H1 (cell line): ENCODE results near the gene SLX9. TPM values are rescaled to one million over a fixed set of nuclear protein-coding genes. Genes with fewer than 3 reads are reported as not detected.

Source experiments
- CBX5 ChIP-seq: fragments of 300-800, 300-1000 bp; sonication (generic); IDR thresholded peaks from 2 replicates; pipeline ENCODE4 v1.7.1; 2016; ENCODE audit warnings: antibody characterized with exemption, low read length, low read depth
- EZH2 ChIP-seq: fragments of 200-600 bp; sonication (generic); IDR thresholded peaks from 2 replicates; pipeline ENCODE4 v1.7.1; 2012; ENCODE audit warnings: low read depth, mild to moderate bottlenecking, moderate library complexity, low read length, inconsistent platforms; ENCODE audit not compliant: severe bottlenecking
- HDAC2 ChIP-seq, 2 experiments: fragments of 300-600 bp in 1 of 2; sonication (generic) in 1 of 2; IDR thresholded peaks; 2 replicates each; pipeline ENCODE4 v1.6.1; 2011 to 2012; ENCODE audit warnings: low read depth in 2 of 2, low read length in 2 of 2, mild to moderate bottlenecking in 2 of 2, moderate library complexity in 2 of 2, borderline replicate concordance in 1 of 2, inconsistent platforms in 1 of 2
- JUND ChIP-seq: IDR thresholded peaks from 2 replicates; pipeline ENCODE4 v1.6.1; 2011; ENCODE audit warnings: mild to moderate bottlenecking, improper control_type of control experiment, low read length
- RNF2 ChIP-seq: fragments of 200-900, 300-1000 bp; sonication (generic); IDR thresholded peaks from 2 replicates; pipeline ENCODE4 v1.7.1; 2016; ENCODE audit warnings: borderline replicate concordance, low read depth, mild to moderate bottlenecking, antibody characterized with exemption, low read length; ENCODE audit not compliant: poor library complexity, severe bottlenecking; ENCODE audit errors: missing control alignments
- SAP30 ChIP-seq: fragments of 300-600 bp; sonication (generic); IDR thresholded peaks from 2 replicates; pipeline ENCODE4 v1.7.1; 2012; ENCODE audit warnings: low read length, moderate library complexity, mild to moderate bottlenecking, inconsistent platforms; ENCODE audit not compliant: insufficient read depth, insufficient replicate concordance
- YY1 ChIP-seq: IDR thresholded peaks from 2 replicates; pipeline ENCODE4 v1.6.1; 2011; ENCODE audit warnings: low read depth, mild to moderate bottlenecking, low read length
- polyA plus RNA-seq, 7 experiments: library from polyadenylated mRNA; depleted of rRNA in 3 of 7; stranded (reverse) in 5 of 7; unstranded in 2 of 7; fragments of >200 nt in 5 of 7; fragments of 200-250 nt in 2 of 7; gene quantifications; 1 replicate in 5 of 7; 2 replicates in 1 of 7; 4 replicates in 1 of 7; pipeline versions ENCODE4 v1.2.1 to v1.2.3, GENCODE V29; 2011 to 2013; ENCODE audit warnings: missing spikeins in 2 of 7, mixed read lengths in 2 of 7
- total RNA-seq: library from RNA; stranded (reverse); fragmentation: NEBNext Ultra II Directional; extraction: Animal tissue kit (Norgen Biotek cat#: 25700); gene quantifications from 2 replicates; pipeline ENCODE4 v1.2.1, GENCODE V29; 2021
- TF ChIP-seq, protein P1 (sequence below): fragments of 300-600 bp; sonication (generic); IDR thresholded peaks from 2 replicates; pipeline ENCODE4 v1.7.1; 2012; ENCODE audit warnings: low read length, moderate library complexity, mild to moderate bottlenecking, inconsistent platforms; ENCODE audit not compliant: insufficient replicate concordance
- TF ChIP-seq, protein P2 (sequence below): IDR thresholded peaks from 2 replicates; pipeline ENCODE4 v1.6.1; 2012; ENCODE audit warnings: inconsistent platforms

The SLX9 gene
- total and polyA plus RNA-seq, 2 of the 8 experiments (the other 6 are each of a cell fraction or from before 2014, with no cell fraction given), result 17.7 to 57.3 TPM

DNA sequence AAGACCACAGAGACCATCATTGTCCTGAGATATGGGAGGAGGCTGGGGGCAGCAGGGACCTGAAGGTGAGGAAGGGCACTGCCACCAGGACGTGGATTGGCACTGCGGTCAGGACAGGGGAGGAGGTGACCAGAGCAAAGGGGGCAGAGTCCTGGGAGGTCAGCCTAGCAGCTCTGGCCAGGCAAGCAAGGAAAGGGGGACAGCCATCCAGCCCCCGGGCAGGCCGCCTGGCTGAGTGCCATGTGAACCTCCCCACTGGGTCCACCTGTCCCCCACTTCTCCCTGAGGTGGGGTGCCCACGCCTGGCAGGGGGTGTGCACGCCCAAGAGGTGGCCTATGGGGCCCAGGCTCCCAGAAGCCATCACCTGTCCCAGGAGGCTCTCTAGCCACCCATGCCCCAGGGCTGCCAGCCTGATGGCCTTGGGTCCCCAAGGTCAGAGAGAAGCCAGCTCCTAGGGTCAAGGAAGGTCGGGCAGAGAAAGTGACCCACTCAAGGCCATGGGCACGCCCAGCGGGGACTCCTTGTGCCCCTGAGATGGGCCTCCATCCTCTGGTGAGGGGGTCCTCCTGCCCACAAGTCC is 48.8 kb upstream of the SLX9 start (continued):
- TF ChIP-seq, protein P1, sequence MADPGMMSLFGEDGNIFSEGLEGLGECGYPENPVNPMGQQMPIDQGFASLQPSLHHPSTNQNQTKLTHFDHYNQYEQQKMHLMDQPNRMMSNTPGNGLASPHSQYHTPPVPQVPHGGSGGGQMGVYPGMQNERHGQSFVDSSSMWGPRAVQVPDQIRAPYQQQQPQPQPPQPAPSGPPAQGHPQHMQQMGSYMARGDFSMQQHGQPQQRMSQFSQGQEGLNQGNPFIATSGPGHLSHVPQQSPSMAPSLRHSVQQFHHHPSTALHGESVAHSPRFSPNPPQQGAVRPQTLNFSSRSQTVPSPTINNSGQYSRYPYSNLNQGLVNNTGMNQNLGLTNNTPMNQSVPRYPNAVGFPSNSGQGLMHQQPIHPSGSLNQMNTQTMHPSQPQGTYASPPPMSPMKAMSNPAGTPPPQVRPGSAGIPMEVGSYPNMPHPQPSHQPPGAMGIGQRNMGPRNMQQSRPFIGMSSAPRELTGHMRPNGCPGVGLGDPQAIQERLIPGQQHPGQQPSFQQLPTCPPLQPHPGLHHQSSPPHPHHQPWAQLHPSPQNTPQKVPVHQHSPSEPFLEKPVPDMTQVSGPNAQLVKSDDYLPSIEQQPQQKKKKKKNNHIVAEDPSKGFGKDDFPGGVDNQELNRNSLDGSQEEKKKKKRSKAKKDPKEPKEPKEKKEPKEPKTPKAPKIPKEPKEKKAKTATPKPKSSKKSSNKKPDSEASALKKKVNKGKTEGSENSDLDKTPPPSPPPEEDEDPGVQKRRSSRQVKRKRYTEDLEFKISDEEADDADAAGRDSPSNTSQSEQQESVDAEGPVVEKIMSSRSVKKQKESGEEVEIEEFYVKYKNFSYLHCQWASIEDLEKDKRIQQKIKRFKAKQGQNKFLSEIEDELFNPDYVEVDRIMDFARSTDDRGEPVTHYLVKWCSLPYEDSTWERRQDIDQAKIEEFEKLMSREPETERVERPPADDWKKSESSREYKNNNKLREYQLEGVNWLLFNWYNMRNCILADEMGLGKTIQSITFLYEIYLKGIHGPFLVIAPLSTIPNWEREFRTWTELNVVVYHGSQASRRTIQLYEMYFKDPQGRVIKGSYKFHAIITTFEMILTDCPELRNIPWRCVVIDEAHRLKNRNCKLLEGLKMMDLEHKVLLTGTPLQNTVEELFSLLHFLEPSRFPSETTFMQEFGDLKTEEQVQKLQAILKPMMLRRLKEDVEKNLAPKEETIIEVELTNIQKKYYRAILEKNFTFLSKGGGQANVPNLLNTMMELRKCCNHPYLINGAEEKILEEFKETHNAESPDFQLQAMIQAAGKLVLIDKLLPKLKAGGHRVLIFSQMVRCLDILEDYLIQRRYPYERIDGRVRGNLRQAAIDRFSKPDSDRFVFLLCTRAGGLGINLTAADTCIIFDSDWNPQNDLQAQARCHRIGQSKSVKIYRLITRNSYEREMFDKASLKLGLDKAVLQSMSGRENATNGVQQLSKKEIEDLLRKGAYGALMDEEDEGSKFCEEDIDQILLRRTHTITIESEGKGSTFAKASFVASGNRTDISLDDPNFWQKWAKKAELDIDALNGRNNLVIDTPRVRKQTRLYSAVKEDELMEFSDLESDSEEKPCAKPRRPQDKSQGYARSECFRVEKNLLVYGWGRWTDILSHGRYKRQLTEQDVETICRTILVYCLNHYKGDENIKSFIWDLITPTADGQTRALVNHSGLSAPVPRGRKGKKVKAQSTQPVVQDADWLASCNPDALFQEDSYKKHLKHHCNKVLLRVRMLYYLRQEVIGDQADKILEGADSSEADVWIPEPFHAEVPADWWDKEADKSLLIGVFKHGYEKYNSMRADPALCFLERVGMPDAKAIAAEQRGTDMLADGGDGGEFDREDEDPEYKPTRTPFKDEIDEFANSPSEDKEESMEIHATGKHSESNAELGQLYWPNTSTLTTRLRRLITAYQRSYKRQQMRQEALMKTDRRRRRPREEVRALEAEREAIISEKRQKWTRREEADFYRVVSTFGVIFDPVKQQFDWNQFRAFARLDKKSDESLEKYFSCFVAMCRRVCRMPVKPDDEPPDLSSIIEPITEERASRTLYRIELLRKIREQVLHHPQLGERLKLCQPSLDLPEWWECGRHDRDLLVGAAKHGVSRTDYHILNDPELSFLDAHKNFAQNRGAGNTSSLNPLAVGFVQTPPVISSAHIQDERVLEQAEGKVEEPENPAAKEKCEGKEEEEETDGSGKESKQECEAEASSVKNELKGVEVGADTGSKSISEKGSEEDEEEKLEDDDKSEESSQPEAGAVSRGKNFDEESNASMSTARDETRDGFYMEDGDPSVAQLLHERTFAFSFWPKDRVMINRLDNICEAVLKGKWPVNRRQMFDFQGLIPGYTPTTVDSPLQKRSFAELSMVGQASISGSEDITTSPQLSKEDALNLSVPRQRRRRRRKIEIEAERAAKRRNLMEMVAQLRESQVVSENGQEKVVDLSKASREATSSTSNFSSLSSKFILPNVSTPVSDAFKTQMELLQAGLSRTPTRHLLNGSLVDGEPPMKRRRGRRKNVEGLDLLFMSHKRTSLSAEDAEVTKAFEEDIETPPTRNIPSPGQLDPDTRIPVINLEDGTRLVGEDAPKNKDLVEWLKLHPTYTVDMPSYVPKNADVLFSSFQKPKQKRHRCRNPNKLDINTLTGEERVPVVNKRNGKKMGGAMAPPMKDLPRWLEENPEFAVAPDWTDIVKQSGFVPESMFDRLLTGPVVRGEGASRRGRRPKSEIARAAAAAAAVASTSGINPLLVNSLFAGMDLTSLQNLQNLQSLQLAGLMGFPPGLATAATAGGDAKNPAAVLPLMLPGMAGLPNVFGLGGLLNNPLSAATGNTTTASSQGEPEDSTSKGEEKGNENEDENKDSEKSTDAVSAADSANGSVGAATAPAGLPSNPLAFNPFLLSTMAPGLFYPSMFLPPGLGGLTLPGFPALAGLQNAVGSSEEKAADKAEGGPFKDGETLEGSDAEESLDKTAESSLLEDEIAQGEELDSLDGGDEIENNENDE, result no peak
- TF ChIP-seq SAP30 (no peak), JUND (no peak), EZH2 (no peak), HDAC2 (IDR thresholded peaks at IDR 0.05; ENCODE audit: borderline replicate concordance in 1 of 2, low read depth in 2 of 2, low read length in 2 of 2) (no peak), YY1 (no peak), CBX5 (no peak), RNF2 (no peak)
- TF ChIP-seq, protein P2, sequence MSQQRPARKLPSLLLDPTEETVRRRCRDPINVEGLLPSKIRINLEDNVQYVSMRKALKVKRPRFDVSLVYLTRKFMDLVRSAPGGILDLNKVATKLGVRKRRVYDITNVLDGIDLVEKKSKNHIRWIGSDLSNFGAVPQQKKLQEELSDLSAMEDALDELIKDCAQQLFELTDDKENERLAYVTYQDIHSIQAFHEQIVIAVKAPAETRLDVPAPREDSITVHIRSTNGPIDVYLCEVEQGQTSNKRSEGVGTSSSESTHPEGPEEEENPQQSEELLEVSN, result no peak
